Measurements from ENCODE around the gene COPZ1.

Gene COPZ1

DNA sequence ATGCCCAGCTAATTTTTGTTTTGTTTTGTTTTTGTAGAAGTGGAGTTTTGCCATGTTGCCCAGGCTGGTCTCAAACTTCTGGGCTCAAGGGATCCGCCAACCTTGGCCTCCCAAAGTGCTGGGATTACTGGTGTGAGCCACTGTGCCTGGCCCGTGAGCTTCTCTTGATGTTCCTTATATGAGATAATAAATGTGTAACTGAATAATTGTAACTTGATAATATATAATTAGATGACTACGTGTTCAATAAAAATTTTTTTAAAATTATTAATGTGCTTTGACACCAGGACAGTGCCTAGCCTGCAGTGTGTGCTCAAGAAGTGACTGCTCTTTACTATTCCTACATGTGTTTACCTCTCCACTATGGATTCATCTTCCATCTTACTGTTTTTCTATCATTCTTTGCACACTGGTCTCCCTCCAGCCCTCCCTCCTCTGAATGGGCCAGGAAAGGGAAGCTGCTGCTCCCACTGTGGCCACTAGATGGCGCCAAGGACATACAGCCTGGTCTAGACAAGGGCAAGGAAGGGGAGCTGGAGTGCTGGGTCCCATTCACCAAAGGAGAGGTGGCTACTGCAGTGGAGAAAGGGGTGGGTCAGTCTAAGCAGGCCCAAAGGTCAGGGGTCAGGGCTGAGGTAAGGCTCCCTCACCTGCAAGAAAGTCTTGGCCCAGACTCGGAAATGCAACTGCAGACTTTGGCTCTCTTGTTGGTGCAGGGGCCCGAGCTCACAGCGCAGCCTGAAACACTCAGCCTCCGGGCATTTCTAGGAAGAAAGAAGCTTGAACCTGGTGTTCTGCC, 74.3 kb downstream of the COPZ1 start:
- DNase-seq = peak; percentile 18

DNA sequence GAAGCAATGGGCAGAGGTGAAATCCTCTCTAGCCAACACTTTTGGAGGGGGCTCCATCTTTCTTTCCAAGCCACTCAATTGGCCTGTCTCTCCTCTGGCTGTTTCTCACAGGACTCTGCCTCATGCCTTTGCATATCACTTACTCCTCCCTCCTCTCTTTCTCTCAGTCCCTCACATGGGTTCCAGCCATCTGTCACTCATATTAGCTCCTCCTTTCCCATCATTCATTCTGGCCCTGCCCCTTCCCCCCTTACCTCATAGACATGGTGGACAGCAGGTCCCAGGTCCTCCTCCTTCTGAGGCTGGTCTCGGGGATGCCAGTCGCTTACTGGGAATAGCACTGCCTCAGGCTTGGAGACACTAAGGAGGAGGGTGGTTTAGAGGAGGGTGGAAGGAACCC, 76.2 kb downstream of the COPZ1 start:
- DNase-seq = no peak

All from SIG-M5 (cell line).